Measurements from ENCODE around the gene LRRC17.

GRCh38 chr7:102978284-102978683 is 65.5 kb downstream of the LRRC17 start:
- TF ChIP-seq, protein P1, sequence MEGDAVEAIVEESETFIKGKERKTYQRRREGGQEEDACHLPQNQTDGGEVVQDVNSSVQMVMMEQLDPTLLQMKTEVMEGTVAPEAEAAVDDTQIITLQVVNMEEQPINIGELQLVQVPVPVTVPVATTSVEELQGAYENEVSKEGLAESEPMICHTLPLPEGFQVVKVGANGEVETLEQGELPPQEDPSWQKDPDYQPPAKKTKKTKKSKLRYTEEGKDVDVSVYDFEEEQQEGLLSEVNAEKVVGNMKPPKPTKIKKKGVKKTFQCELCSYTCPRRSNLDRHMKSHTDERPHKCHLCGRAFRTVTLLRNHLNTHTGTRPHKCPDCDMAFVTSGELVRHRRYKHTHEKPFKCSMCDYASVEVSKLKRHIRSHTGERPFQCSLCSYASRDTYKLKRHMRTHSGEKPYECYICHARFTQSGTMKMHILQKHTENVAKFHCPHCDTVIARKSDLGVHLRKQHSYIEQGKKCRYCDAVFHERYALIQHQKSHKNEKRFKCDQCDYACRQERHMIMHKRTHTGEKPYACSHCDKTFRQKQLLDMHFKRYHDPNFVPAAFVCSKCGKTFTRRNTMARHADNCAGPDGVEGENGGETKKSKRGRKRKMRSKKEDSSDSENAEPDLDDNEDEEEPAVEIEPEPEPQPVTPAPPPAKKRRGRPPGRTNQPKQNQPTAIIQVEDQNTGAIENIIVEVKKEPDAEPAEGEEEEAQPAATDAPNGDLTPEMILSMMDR (IDR thresholded peaks at IDR 0.05 in 8 of 11, conservative IDR thresholded peaks at IDR 0.05 in 3 of 11): no peak
- no peak for TF ChIP-seq POLR2AphosphoS5 (IDR thresholded peaks at IDR 0.05)
- TF ChIP-seq POLR2A (IDR thresholded peaks at IDR 0.05): no peak
